SU-DHL-6 (cell line): Measurements from ENCODE around the gene C1orf210.

ENCODE experiments used
- H2AFZ ChIP-seq: fragments of 200-600 bp; sonication (generic); 2 replicates; pipeline ENCODE4 v1.6.1; 2014; ENCODE audit warnings: low read depth, mild to moderate bottlenecking, moderate library complexity, mixed read lengths, antibody characterized with exemption, low read length; ENCODE audit not compliant: severe bottlenecking
- H3F3A ChIP-seq: fragments of 200-600 bp; shearing (Covaris generic); 2 replicates; pipeline ENCODE4 v1.6.0; 2016; ENCODE audit warnings: antibody characterized with exemption, mild to moderate bottlenecking; ENCODE audit not compliant: insufficient read depth
- H3K27ac ChIP-seq: fragments of 200-600 bp; sonication (generic); 2 replicates; pipeline ENCODE4 v1.5.1; 2016; ENCODE audit warnings: low read depth, mild to moderate bottlenecking, low read length, moderate library complexity, mixed read lengths
- H3K27me3 ChIP-seq: fragments of 200-600 bp; sonication (generic), shearing (Covaris generic); 2 replicates; pipeline ENCODE4 v1.6.0; 2014; ENCODE audit warnings: mild to moderate bottlenecking, low read length
- H3K36me3 ChIP-seq: fragments of 200-600 bp; sonication (generic); 2 replicates; pipeline ENCODE4 v1.6.1; 2014; ENCODE audit warnings: mild to moderate bottlenecking, low read length, mixed read lengths
- H3K4me2 ChIP-seq: fragments of 300-600, 200-600 bp; shearing (Covaris generic), sonication (generic); 2 replicates; pipeline ENCODE4 v1.6.0; 2014; ENCODE audit warnings: low read length, low read depth, mild to moderate bottlenecking; ENCODE audit not compliant: poor library complexity, severe bottlenecking
- H3K4me3 ChIP-seq: fragments of 200-600 bp; sonication (generic); 2 replicates; pipeline ENCODE4 v1.5.1; 2014; ENCODE audit warnings: antibody characterized with exemption, low read length, mild to moderate bottlenecking, mixed read lengths; ENCODE audit not compliant: insufficient read depth, poor library complexity, severe bottlenecking
- H3K79me2 ChIP-seq: fragments of 200-600 bp; sonication (generic); 2 replicates; pipeline ENCODE4 v1.6.1; 2014; ENCODE audit warnings: mild to moderate bottlenecking, low read length, moderate library complexity; ENCODE audit not compliant: insufficient read depth
- H3K9ac ChIP-seq: fragments of 200-600 bp; sonication (generic); 2 replicates; pipeline ENCODE4 v1.7.0; 2014; ENCODE audit warnings: mild to moderate bottlenecking, low read length
- H3K9me2 ChIP-seq: fragments of 200-600 bp; sonication (generic); replicated peaks from 2 replicates; pipeline ENCODE4 v1.6.1; 2014; ENCODE audit warnings: low read length; ENCODE audit not compliant: insufficient read depth
- H3K9me3 ChIP-seq: fragments of 200-600 bp; sonication (generic); 2 replicates; pipeline ENCODE4 v1.6.1; 2014; ENCODE audit warnings: low read length, mixed read lengths; ENCODE audit not compliant: insufficient read depth
- H4K20me1 ChIP-seq: fragments of 200-600 bp; sonication (generic); 2 replicates; pipeline ENCODE4 v1.6.1; 2014; ENCODE audit warnings: low read depth, mild to moderate bottlenecking, antibody characterized with exemption, low read length, moderate library complexity, mixed read lengths
- CTCF ChIP-seq: fragments of 200-600 bp; sonication (generic); IDR thresholded peaks from one replicate; pipeline ENCODE4 v1.5.1; 2017; ENCODE audit warnings: antibody characterized with exemption, mild to moderate bottlenecking, low read length, moderate library complexity; ENCODE audit not compliant: insufficient read depth, poor library complexity, severe bottlenecking
- EZH2phosphoT487 ChIP-seq: fragments of 200-600 bp; sonication (generic), shearing (Covaris generic); conservative IDR thresholded peaks from 2 replicates; pipeline ENCODE4 v1.6.1; 2018; ENCODE audit warnings: mild to moderate bottlenecking, antibody characterized with exemption, low read length, moderate library complexity, mixed read lengths

Gene C1orf210

GRCh38 chr1:43314233-43314632 is 28.9 kb upstream of the C1orf210 start:
- Histone ChIP-seq H3K9me3 (no peaks in the 10 kb centered on the region), H3F3A (no peaks in the 10 kb centered on the region), H4K20me1 (no peaks in the 10 kb centered on the region), H3K27ac (no peak overlapping the region), H3K9me2 (no peaks in the 10 kb centered on the region), H3K4me2 (no peak overlapping the region), H3K9ac (no peak overlapping the region), H2AFZ (no peak overlapping the region), H3K27me3 (no peaks in the 10 kb centered on the region), H3K4me3 (no peak overlapping the region), H3K36me3 (no peaks in the 10 kb centered on the region), H3K79me2 (no peaks in the 10 kb centered on the region)
- TF ChIP-seq EZH2phosphoT487 (no peak), CTCF (no peak)

GRCh38 chr1:43313771-43314170 is 28.4 kb upstream of the C1orf210 start:
- no peak for TF ChIP-seq EZH2phosphoT487
- no peak for TF ChIP-seq CTCF
- H3F3A ChIP-seq = no peaks in the 10 kb centered on the region
- H3K27me3 ChIP-seq = no peaks in the 10 kb centered on the region
- H3K9me2 ChIP-seq = no peaks in the 10 kb centered on the region
- no peaks in the 10 kb centered on the region for H3K79me2 ChIP-seq
- H3K9me3 ChIP-seq = no peaks in the 10 kb centered on the region
- no peak overlapping the region for H3K4me3 ChIP-seq
- H3K36me3 ChIP-seq = no peaks in the 10 kb centered on the region
- H3K4me2 ChIP-seq = no peak overlapping the region
- no peak overlapping the region for H3K27ac ChIP-seq
- no peaks in the 10 kb centered on the region for H4K20me1 ChIP-seq
- no peak overlapping the region for H3K9ac ChIP-seq
- H2AFZ ChIP-seq = no peak overlapping the region

GRCh38 chr1:43312663-43313515 is 27.5 kb upstream of the C1orf210 start:
- H3F3A ChIP-seq = no peaks in the 10 kb centered on the region
- no peaks in the 10 kb centered on the region for H4K20me1 ChIP-seq
- TF ChIP-seq EZH2phosphoT487 (no peak), CTCF (no peak)
- no peaks in the 10 kb centered on the region for H3K9me3 ChIP-seq
- no peak overlapping the region for H3K9ac ChIP-seq
- H3K4me3 ChIP-seq = no peak overlapping the region
- no peaks in the 10 kb centered on the region for H3K79me2 ChIP-seq
- no peaks in the 10 kb centered on the region for H3K27me3 ChIP-seq
- no peak overlapping the region for H2AFZ ChIP-seq
- no peaks in the 10 kb centered on the region for H3K9me2 ChIP-seq
- H3K27ac ChIP-seq = no peak overlapping the region
- no peak overlapping the region for H3K4me2 ChIP-seq
- no peaks in the 10 kb centered on the region for H3K36me3 ChIP-seq
